ENCODE measurements around the gene IGSF6. TPM values are rescaled to one million over a fixed set of nuclear protein-coding genes. Genes with fewer than 3 reads are reported as not detected.

Gene IGSF6
- total and polyA plus RNA-seq, 2 donors (not counting 1 experiment from before 2014, with no cell fraction given): 0.33 to 1.3 TPM

- ChIA-PET POLR2A (no interaction called here), CTCF (interaction anchor here (1.1 kb wide), 1 partner anchor 14 kb away, joined by 3 read pairs; no protein-coding TSS in a partner anchor)
- DNase-seq (no peak), ATAC-seq (ENCODE audit: low read depth) (no peak)
- Histone ChIP-seq H4K20me1 (ENCODE audit: control insufficient read depth, insufficient read depth, low read length, poor library complexity, severe bottlenecking) (peaks cover 20% of the 10 kb centered on the region), H2AFZ (ENCODE audit: insufficient read depth, low read depth, low read length, poor library complexity, severe bottlenecking) (no peak overlapping the region), H3K9me3 (ENCODE audit: control extremely low read depth in 1 of 3, control insufficient read depth in 2 of 3, insufficient read depth in 1 of 3, low read length in 2 of 3) (no peaks in the 10 kb centered on the region), H3K79me2 (ENCODE audit: control insufficient read depth, insufficient read depth, low read length) (peaks cover 32% of the 10 kb centered on the region), H3K27ac (ENCODE audit: low read length in 2 of 2) (no peak overlapping the region), H3K4me2 (replicated peaks; ENCODE audit: low read depth, low read length, poor library complexity, severe bottlenecking) (no peak overlapping the region), H3K4me3 (ENCODE audit: control extremely low read depth in 1 of 5, extremely low read depth in 1 of 5, insufficient read depth in 1 of 5, low read depth in 2 of 5, low read length in 4 of 5) (no peak overlapping the region), H3K36me3 (replicated peaks in 1 of 2; ENCODE audit: control extremely low read depth in 1 of 2, control insufficient read depth in 1 of 2, extremely low read depth in 1 of 2, insufficient read depth in 2 of 2, low read length in 1 of 2) (peaks cover 0 to 14% of the 10 kb centered on the region in 2 experiments), H3K9ac (ENCODE audit: low read length) (no peak overlapping the region), H3K27me3 (replicated peaks in 1 of 4; ENCODE audit: control extremely low read depth in 1 of 4, control insufficient read depth in 3 of 4, insufficient read depth in 4 of 4, low read length in 3 of 4) (no peaks in the 10 kb centered on the region), H3K4me1 (ENCODE audit: control insufficient read depth in 2 of 2, insufficient read depth in 2 of 2, low read length in 2 of 2) (peaks cover 9 to 11% of the 10 kb centered on the region in 2 donors)
- no peak for TF ChIP-seq CTCF (IDR thresholded peaks at IDR 0.05)
- Mint-ChIP-seq H3K4me1 (peaks cover 16% of the 10 kb centered on the region), H3K27ac (no peak overlapping the region), H3K9me3 (ENCODE audit: insufficient read depth) (no peaks in the 10 kb centered on the region), H3K27me3 (no peaks in the 10 kb centered on the region), H3K4me3 (no peak overlapping the region)
- intact Hi-C loops (cut with micrococcal nuclease): no loop called here
- WGBS (ENCODE audit: insufficient coverage): 93% methylated on average over 3 of the region's 4 CpGs
Measured at GRCh38 chr16:21619765-21620425, 32.5 kb downstream of the IGSF6 start.

GRCh38 chr16:21618281-21618680 is 34.1 kb downstream of the IGSF6 start:
- no peak for ATAC-seq (ENCODE audit: low read depth)

More at GRCh38 chr16:21618281-21618680, 34.1 kb downstream of the IGSF6 start:
- Histone ChIP-seq H3K27me3 (replicated peaks in 1 of 4; ENCODE audit: control extremely low read depth in 1 of 4, control insufficient read depth in 3 of 4, insufficient read depth in 4 of 4, low read length in 3 of 4) (no peaks in the 10 kb centered on the region), H3K36me3 (replicated peaks in 1 of 2; ENCODE audit: control extremely low read depth in 1 of 2, control insufficient read depth in 1 of 2, extremely low read depth in 1 of 2, insufficient read depth in 2 of 2, low read length in 1 of 2) (peaks cover 0 to 18% of the 10 kb centered on the region in 2 experiments), H3K4me1 (ENCODE audit: control insufficient read depth in 2 of 2, insufficient read depth in 2 of 2, low read length in 2 of 2) (peaks cover 9 to 13% of the 10 kb centered on the region in 2 donors), H2AFZ (ENCODE audit: insufficient read depth, low read depth, low read length, poor library complexity, severe bottlenecking) (no peak overlapping the region), H4K20me1 (ENCODE audit: control insufficient read depth, insufficient read depth, low read length, poor library complexity, severe bottlenecking) (peaks cover 32% of the 10 kb centered on the region), H3K9me3 (ENCODE audit: control extremely low read depth in 1 of 3, control insufficient read depth in 2 of 3, insufficient read depth in 1 of 3, low read length in 2 of 3) (no peaks in the 10 kb centered on the region), H3K9ac (ENCODE audit: low read length) (no peak overlapping the region), H3K4me2 (replicated peaks; ENCODE audit: low read depth, low read length, poor library complexity, severe bottlenecking) (no peak overlapping the region), H3K27ac (ENCODE audit: low read length in 2 of 2) (no peak overlapping the region), H3K4me3 (ENCODE audit: control extremely low read depth in 1 of 5, extremely low read depth in 1 of 5, insufficient read depth in 1 of 5, low read depth in 2 of 5, low read length in 4 of 5) (no peak overlapping the region), H3K79me2 (ENCODE audit: control insufficient read depth, insufficient read depth, low read length) (peaks cover 48% of the 10 kb centered on the region)
- CTCF ChIA-PET: no interaction called here
- no peak overlapping the region for H3K27ac Mint-ChIP-seq
- H3K9me3 Mint-ChIP-seq (ENCODE audit: insufficient read depth): no peaks in the 10 kb centered on the region
- no peak for TF ChIP-seq EZH2 (IDR thresholded peaks at IDR 0.05; ENCODE audit: borderline replicate concordance, insufficient read depth, low read depth, low read length, poor library complexity, severe bottlenecking)
- TF ChIP-seq CTCF (IDR thresholded peaks at IDR 0.05): no peak
- intact Hi-C loops (cut with micrococcal nuclease): no loop called here
- no CpG with 5 or more reads among the region's 5 CpGs for WGBS (ENCODE audit: insufficient coverage)
- H3K4me1 Mint-ChIP-seq: peaks cover 16% of the 10 kb centered on the region
- H3K27me3 Mint-ChIP-seq: no peaks in the 10 kb centered on the region
- no peak for DNase-seq
- POLR2A ChIA-PET: no interaction called here
- no peak overlapping the region for H3K4me3 Mint-ChIP-seq

Data from B cell (primary cell).